ENCODE data around the gene SRD5A2. TPM values are rescaled to one million over a fixed set of nuclear protein-coding genes. Genes with fewer than 3 reads are reported as not detected.

The SRD5A2 gene
- total RNA-seq, 1 donor from 2014 or later, result not detected

DNA sequence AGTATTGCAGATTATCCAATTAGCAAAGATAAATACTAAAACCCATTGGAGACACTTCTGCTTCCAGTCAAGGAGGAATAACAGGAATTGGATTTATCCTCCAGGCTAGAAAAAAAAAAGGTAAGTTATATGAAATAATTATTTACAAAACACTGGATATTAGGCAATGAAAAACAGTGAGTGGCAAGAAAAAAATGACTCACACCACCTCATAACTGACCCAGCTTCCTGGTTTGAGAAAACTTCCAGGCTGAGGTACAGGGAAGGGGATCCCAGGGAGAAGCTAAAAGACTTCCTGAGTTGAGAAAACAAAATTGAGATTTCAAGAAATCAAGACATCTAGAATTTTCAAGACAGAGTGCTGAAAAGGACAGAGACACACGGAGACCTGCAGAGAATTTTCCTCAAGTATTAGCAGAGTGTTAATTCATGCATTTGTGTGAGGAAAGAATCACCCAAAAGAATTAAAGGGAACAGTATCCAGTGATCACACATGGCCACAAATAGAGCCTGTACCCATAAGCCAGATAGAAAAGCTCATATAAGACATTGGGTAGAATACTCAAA, 17.4 kb downstream of the SRD5A2 start:
- H2AFZ ChIP-seq (ENCODE audit: low read depth, low read length), result no peak overlapping the region
- no peaks in the 10 kb centered on the region for H4K20me1 ChIP-seq (ENCODE audit: insufficient read depth, low read length)
- no peak overlapping the region for H3K4me2 ChIP-seq (ENCODE audit: low read length)
- no peak overlapping the region for H3K27ac ChIP-seq (ENCODE audit: low read depth, low read length)
- peaks cover 2% of the 10 kb centered on the region for H3K9me3 ChIP-seq (ENCODE audit: insufficient read depth, low read depth, low read length)
- no peak overlapping the region for H3K27ac Mint-ChIP-seq (ENCODE audit: unreplicated experiment)
- H3K36me3 ChIP-seq (ENCODE audit: insufficient read depth, low read length), result no peaks in the 10 kb centered on the region
- no peaks in the 10 kb centered on the region for H3K79me2 ChIP-seq (ENCODE audit: insufficient read depth, low read length)
- no peak overlapping the region for H3K4me3 Mint-ChIP-seq (ENCODE audit: unreplicated experiment)
- H3K27me3 Mint-ChIP-seq (ENCODE audit: low read depth, unreplicated experiment), result peaks cover 3% of the 10 kb centered on the region
- TF ChIP-seq EZH2 (IDR thresholded peaks at IDR 0.05; ENCODE audit: insufficient read depth, low read length), result no peak
- TF ChIP-seq, protein P1, sequence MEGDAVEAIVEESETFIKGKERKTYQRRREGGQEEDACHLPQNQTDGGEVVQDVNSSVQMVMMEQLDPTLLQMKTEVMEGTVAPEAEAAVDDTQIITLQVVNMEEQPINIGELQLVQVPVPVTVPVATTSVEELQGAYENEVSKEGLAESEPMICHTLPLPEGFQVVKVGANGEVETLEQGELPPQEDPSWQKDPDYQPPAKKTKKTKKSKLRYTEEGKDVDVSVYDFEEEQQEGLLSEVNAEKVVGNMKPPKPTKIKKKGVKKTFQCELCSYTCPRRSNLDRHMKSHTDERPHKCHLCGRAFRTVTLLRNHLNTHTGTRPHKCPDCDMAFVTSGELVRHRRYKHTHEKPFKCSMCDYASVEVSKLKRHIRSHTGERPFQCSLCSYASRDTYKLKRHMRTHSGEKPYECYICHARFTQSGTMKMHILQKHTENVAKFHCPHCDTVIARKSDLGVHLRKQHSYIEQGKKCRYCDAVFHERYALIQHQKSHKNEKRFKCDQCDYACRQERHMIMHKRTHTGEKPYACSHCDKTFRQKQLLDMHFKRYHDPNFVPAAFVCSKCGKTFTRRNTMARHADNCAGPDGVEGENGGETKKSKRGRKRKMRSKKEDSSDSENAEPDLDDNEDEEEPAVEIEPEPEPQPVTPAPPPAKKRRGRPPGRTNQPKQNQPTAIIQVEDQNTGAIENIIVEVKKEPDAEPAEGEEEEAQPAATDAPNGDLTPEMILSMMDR (IDR thresholded peaks at IDR 0.05; ENCODE audit: insufficient read depth, low read depth, low read length), result no peak
- H3K36me3 Mint-ChIP-seq (ENCODE audit: low read depth, unreplicated experiment), result no peaks in the 10 kb centered on the region
- FAIRE-seq, result no peak
- H3K9me3 Mint-ChIP-seq (ENCODE audit: unreplicated experiment), result peaks cover 3% of the 10 kb centered on the region
- H3K27me3 ChIP-seq (ENCODE audit: insufficient read depth, low read length), result no peaks in the 10 kb centered on the region
- H3K9ac ChIP-seq (ENCODE audit: low read length), result no peak overlapping the region
- DNase-seq (ENCODE audit: low read depth), result no peak
- H3K4me3 ChIP-seq (ENCODE audit: insufficient read depth, low read depth, low read length), result no peak overlapping the region
- peaks cover 9% of the 10 kb centered on the region for H3K4me1 Mint-ChIP-seq (ENCODE audit: low read depth, unreplicated experiment)
- H3K4me1 ChIP-seq (ENCODE audit: insufficient read depth, low read length), result no peaks in the 10 kb centered on the region

DNA sequence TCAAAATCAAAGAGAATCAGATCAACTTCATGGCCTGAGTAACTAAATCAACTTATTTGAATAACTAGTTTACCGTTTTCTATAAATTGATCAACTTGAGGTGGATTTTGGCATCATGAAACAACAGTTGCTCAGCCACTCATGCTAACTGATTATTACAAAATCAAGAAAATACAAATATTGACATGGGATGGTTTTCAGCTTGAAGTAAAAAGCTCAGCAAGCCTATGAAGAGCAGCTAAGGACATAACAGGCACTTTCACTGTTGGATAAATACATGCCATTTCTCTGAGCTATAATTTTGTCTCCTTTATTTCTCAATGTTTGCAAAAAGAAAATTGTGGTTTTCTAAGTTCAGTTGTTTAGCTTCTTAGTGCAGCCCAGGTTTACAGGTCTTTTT, 18.9 kb downstream of the SRD5A2 start:
- Histone ChIP-seq H2AFZ (ENCODE audit: low read depth, low read length) (no peak overlapping the region), H3K9me3 (ENCODE audit: insufficient read depth, low read depth, low read length) (peaks cover 2% of the 10 kb centered on the region), H3K4me2 (ENCODE audit: low read length) (no peak overlapping the region), H3K36me3 (ENCODE audit: insufficient read depth, low read length) (no peaks in the 10 kb centered on the region), H3K4me1 (ENCODE audit: insufficient read depth, low read length) (no peaks in the 10 kb centered on the region), H4K20me1 (ENCODE audit: insufficient read depth, low read length) (no peaks in the 10 kb centered on the region), H3K79me2 (ENCODE audit: insufficient read depth, low read length) (no peaks in the 10 kb centered on the region), H3K9ac (ENCODE audit: low read length) (no peak overlapping the region), H3K27ac (ENCODE audit: low read depth, low read length) (no peak overlapping the region), H3K27me3 (ENCODE audit: insufficient read depth, low read length) (no peaks in the 10 kb centered on the region), H3K4me3 (ENCODE audit: insufficient read depth, low read depth, low read length) (no peak overlapping the region)
- Mint-ChIP-seq H3K27me3 (ENCODE audit: low read depth, unreplicated experiment) (peaks cover 3% of the 10 kb centered on the region), H3K9me3 (ENCODE audit: unreplicated experiment) (peaks cover 5% of the 10 kb centered on the region), H3K36me3 (ENCODE audit: low read depth, unreplicated experiment) (no peaks in the 10 kb centered on the region), H3K27ac (ENCODE audit: unreplicated experiment) (no peak overlapping the region), H3K4me3 (ENCODE audit: unreplicated experiment) (no peak overlapping the region), H3K4me1 (ENCODE audit: low read depth, unreplicated experiment) (peaks cover 13% of the 10 kb centered on the region)
- FAIRE-seq (no peak), DNase-seq (ENCODE audit: low read depth) (no peak)
- TF ChIP-seq, protein P1 (IDR thresholded peaks at IDR 0.05; ENCODE audit: insufficient read depth, low read depth, low read length), result no peak
- no peak for TF ChIP-seq EZH2 (IDR thresholded peaks at IDR 0.05; ENCODE audit: insufficient read depth, low read length)

Measured in astrocyte (in vitro differentiated cells and primary cell).